Embryonic facial prominence (tissue), 1 donor: ENCODE results near the gene CRHR1.

Source experiments
- DNase-seq: peaks from one replicate; pipeline ENCODE4 v3.0.0-alpha.2; 2016; ENCODE audit errors: extremely low spot score

Gene CRHR1

GRCh38 chr17:45867702-45868101 lies 83.6 kb downstream of the CRHR1 start:
- DNase-seq: no peak

GRCh38 chr17:45868276-45868675 lies 84.2 kb downstream of the CRHR1 start:
- no peak for DNase-seq

GRCh38 chr17:45869676-45870341 lies 85.7 kb downstream of the CRHR1 start:
- DNase-seq: no peak

- no peak for DNase-seq
Measured at GRCh38 chr17:45870342-45870974, 86.3 kb downstream of the CRHR1 start.

GRCh38 chr17:45871718-45872117 lies 87.6 kb downstream of the CRHR1 start:
- DNase-seq: no peak

- DNase-seq: no peak
Measured at GRCh38 chr17:45873728-45874127, 89.6 kb downstream of the CRHR1 start.

GRCh38 chr17:45874151-45874550 lies 90.0 kb downstream of the CRHR1 start:
- no peak for DNase-seq

- DNase-seq: no peak
Measured at GRCh38 chr17:45876539-45876938, 92.4 kb downstream of the CRHR1 start.

- no peak for DNase-seq
Measured at GRCh38 chr17:45877467-45877866, 93.3 kb downstream of the CRHR1 start.

GRCh38 chr17:45883063-45883462 lies 98.9 kb downstream of the CRHR1 start:
- DNase-seq: no peak
